ENCODE results near the gene DGKB. TPM values are rescaled to one million over a fixed set of nuclear protein-coding genes. Genes with fewer than 3 reads are reported as not detected.

Gene DGKB
- total and polyA plus RNA-seq, 2 donors (not counting 1 experiment from before 2014, with no cell fraction given), result 0.31 TPM; not detected in 1

GRCh38 chr7:14751461-14751860, 151.1 kb downstream of the DGKB start:
- DNase-seq (ENCODE audit: low read depth in 2 of 2), result no peak
- Histone ChIP-seq H3K27me3 (ENCODE audit: control insufficient read depth, insufficient read depth, low read length) (no peaks in the 10 kb centered on the region), H3K4me3 (replicated peaks in 1 of 4; ENCODE audit: control extremely low read depth in 1 of 4, insufficient read depth in 1 of 4, low read depth in 3 of 4, low read length in 4 of 4) (no peak overlapping the region), H3K4me1 (ENCODE audit: control insufficient read depth, extremely low read depth, insufficient read depth, low read length) (no peaks in the 10 kb centered on the region), H2AFZ (ENCODE audit: low read length) (no peak overlapping the region), H3K79me2 (ENCODE audit: control insufficient read depth, insufficient read depth, low read length) (no peaks in the 10 kb centered on the region), H3K4me2 (ENCODE audit: extremely low read depth, insufficient read depth, low read length) (no peak overlapping the region), H3K36me3 (ENCODE audit: control insufficient read depth, insufficient read depth, low read length) (no peaks in the 10 kb centered on the region), H3K9me3 (ENCODE audit: control insufficient read depth, insufficient read depth, low read depth, low read length) (no peaks in the 10 kb centered on the region), H3K27ac (ENCODE audit: insufficient read depth, low read length) (no peak overlapping the region), H4K20me1 (ENCODE audit: control insufficient read depth, extremely low read depth, insufficient read depth, low read length) (no peaks in the 10 kb centered on the region), H3K9ac (ENCODE audit: insufficient read depth, low read length) (no peak overlapping the region)
- TF ChIP-seq CTCF (conservative IDR thresholded peaks at IDR 0.05 in 1 of 2, IDR thresholded peaks at IDR 0.05 in 1 of 2; ENCODE audit: low read depth in 1 of 2, low read length in 2 of 2) (no peak), EZH2 (IDR thresholded peaks at IDR 0.05; ENCODE audit: low read length, missing control alignments) (no peak)

- no peak overlapping the region for H3K4me2 ChIP-seq (ENCODE audit: extremely low read depth, insufficient read depth, low read length)
- H3K27me3 ChIP-seq (ENCODE audit: control insufficient read depth, insufficient read depth, low read length), result no peaks in the 10 kb centered on the region
- TF ChIP-seq EZH2 (IDR thresholded peaks at IDR 0.05; ENCODE audit: low read length, missing control alignments) (no peak), CTCF (conservative IDR thresholded peaks at IDR 0.05 in 1 of 2, IDR thresholded peaks at IDR 0.05 in 1 of 2; ENCODE audit: low read depth in 1 of 2, low read length in 2 of 2) (no peak)
- no peak overlapping the region for H3K27ac ChIP-seq (ENCODE audit: insufficient read depth, low read length)
- no peaks in the 10 kb centered on the region for H3K79me2 ChIP-seq (ENCODE audit: control insufficient read depth, insufficient read depth, low read length)
- H3K4me1 ChIP-seq (ENCODE audit: control insufficient read depth, extremely low read depth, insufficient read depth, low read length), result no peaks in the 10 kb centered on the region
- no peaks in the 10 kb centered on the region for H3K36me3 ChIP-seq (ENCODE audit: control insufficient read depth, insufficient read depth, low read length)
- H2AFZ ChIP-seq (ENCODE audit: low read length), result no peak overlapping the region
- H3K9me3 ChIP-seq (ENCODE audit: control insufficient read depth, insufficient read depth, low read depth, low read length), result no peaks in the 10 kb centered on the region
- no peaks in the 10 kb centered on the region for H4K20me1 ChIP-seq (ENCODE audit: control insufficient read depth, extremely low read depth, insufficient read depth, low read length)
- H3K4me3 ChIP-seq (replicated peaks in 1 of 4; ENCODE audit: control extremely low read depth in 1 of 4, insufficient read depth in 1 of 4, low read depth in 3 of 4, low read length in 4 of 4), result no peak overlapping the region
- peak; percentile 89 to 91 for DNase-seq (ENCODE audit: low read depth in 2 of 2)
- no peak overlapping the region for H3K9ac ChIP-seq (ENCODE audit: insufficient read depth, low read length)
These were observed 154.1 kb downstream of the DGKB start for GRCh38 chr7:14748461-14748860.

GRCh38 chr7:14747701-14748100, 154.8 kb downstream of the DGKB start:
- TF ChIP-seq EZH2 (IDR thresholded peaks at IDR 0.05; ENCODE audit: low read length, missing control alignments) (no peak), CTCF (conservative IDR thresholded peaks at IDR 0.05 in 1 of 2, IDR thresholded peaks at IDR 0.05 in 1 of 2; ENCODE audit: low read depth in 1 of 2, low read length in 2 of 2) (no peak)
- no peak overlapping the region for H2AFZ ChIP-seq (ENCODE audit: low read length)
- no peak overlapping the region for H3K4me3 ChIP-seq (replicated peaks in 1 of 4; ENCODE audit: control extremely low read depth in 1 of 4, insufficient read depth in 1 of 4, low read depth in 3 of 4, low read length in 4 of 4)
- H3K4me2 ChIP-seq (ENCODE audit: extremely low read depth, insufficient read depth, low read length), result no peak overlapping the region
- no peaks in the 10 kb centered on the region for H3K27me3 ChIP-seq (ENCODE audit: control insufficient read depth, insufficient read depth, low read length)
- no peak overlapping the region for H3K9ac ChIP-seq (ENCODE audit: insufficient read depth, low read length)
- peak; percentile 24 to 45 for DNase-seq (ENCODE audit: low read depth in 2 of 2)
- no peak overlapping the region for H3K27ac ChIP-seq (ENCODE audit: insufficient read depth, low read length)
- H3K36me3 ChIP-seq (ENCODE audit: control insufficient read depth, insufficient read depth, low read length), result no peaks in the 10 kb centered on the region
- H3K9me3 ChIP-seq (ENCODE audit: control insufficient read depth, insufficient read depth, low read depth, low read length), result no peaks in the 10 kb centered on the region
- no peaks in the 10 kb centered on the region for H4K20me1 ChIP-seq (ENCODE audit: control insufficient read depth, extremely low read depth, insufficient read depth, low read length)
- no peaks in the 10 kb centered on the region for H3K4me1 ChIP-seq (ENCODE audit: control insufficient read depth, extremely low read depth, insufficient read depth, low read length)
- no peaks in the 10 kb centered on the region for H3K79me2 ChIP-seq (ENCODE audit: control insufficient read depth, insufficient read depth, low read length)
